ENCODE measurements around the gene ZBTB8OS. TPM values are rescaled to one million over a fixed set of nuclear protein-coding genes. Genes with fewer than 3 reads are reported as not detected.

The ZBTB8OS gene
- total RNA-seq, 1 experiment from 2014 or later = 52.5 TPM

DNA sequence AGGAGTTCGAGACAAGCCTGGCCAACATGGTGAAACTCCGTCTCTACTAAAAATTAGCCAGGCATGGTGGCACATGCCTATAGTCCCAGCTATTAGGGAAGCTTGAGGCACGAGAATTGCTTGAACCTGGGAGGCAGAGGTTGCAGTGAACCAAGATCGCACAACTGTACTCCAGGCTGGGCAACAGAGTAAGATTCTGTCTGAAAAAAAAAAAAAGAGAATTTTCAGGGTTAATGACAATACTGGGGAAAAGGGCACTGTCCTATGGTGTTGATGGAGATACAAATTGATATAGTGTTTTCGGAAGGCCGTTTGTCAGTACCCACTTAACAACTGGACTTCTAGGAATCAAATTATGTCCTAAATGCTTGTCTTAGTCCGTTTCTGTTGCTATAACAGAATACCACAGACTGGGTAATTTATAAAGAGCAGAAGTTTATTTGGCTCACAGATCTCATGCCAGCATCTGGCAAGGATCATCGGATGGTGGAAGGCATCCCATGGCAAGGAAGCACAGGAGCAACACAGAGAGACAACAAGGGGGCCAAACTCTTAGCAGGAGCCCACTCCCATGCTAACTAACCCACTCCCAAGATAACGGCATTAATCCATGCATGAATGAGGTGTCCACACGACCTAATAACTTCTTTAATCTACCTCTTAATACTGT is 69.9 kb downstream of the ZBTB8OS start:
- H3K27ac Mint-ChIP-seq (ENCODE audit: unreplicated experiment) = no peak overlapping the region
- CTCF ChIA-PET = no interaction called here
- no TSS peak for BruUV-seq (replicated peaks)

More for the DNA sequence above, 69.9 kb downstream of the ZBTB8OS start:
- Histone ChIP-seq H3K4me1 (no peaks in the 10 kb centered on the region), H3K9me3 (no peaks in the 10 kb centered on the region), H3K4me3 (ENCODE audit: low read depth, low read length) (no peak overlapping the region), H3K27me3 (replicated peaks; ENCODE audit: control insufficient read depth, insufficient read depth, low read length) (no peaks in the 10 kb centered on the region), H3K36me3 (ENCODE audit: control insufficient read depth, insufficient read depth, low read length) (no peaks in the 10 kb centered on the region)
- Mint-ChIP-seq H3K9me3 (ENCODE audit: unreplicated experiment) (no peaks in the 10 kb centered on the region), H3K4me1 (ENCODE audit: low read depth, unreplicated experiment) (no peaks in the 10 kb centered on the region), H3K4me3 (ENCODE audit: unreplicated experiment) (no peak overlapping the region), H3K27me3 (ENCODE audit: insufficient read depth, unreplicated experiment) (no peaks in the 10 kb centered on the region), H3K36me3 (ENCODE audit: insufficient read depth, unreplicated experiment) (no peaks in the 10 kb centered on the region)
- TF ChIP-seq CTCF (IDR thresholded peaks at IDR 0.05; ENCODE audit: insufficient read depth in 1 of 2, low read depth in 1 of 2, low read length in 1 of 2, severe bottlenecking in 1 of 2, unreplicated experiment in 1 of 2) = no peak
- POLR2A ChIA-PET = no interaction called here
- intact Hi-C loops (cut with micrococcal nuclease; ENCODE audit: unreplicated experiment) = no loop called here
- no peak for DNase-seq

Other genes with a start within 250 kb of the ZBTB8OS start
- not detected in 2 replicates for gene ZBTB8B, start 185.5 kb downstream of the ZBTB8OS start, total RNA-seq (2022)
- gene ZBTB8A, start 111.1 kb downstream of the ZBTB8OS start, total RNA-seq (2022) = 3.2 and 3.7 TPM in 2 replicates
- 175 and 179 TPM in 2 replicates for gene RBBP4, start 658 bp upstream of the ZBTB8OS start, total RNA-seq (2022)
- 0.20 TPM in 1 of 2 replicates, not detected in the other for gene SYNC, start 52.2 kb upstream of the ZBTB8OS start, total RNA-seq (2022)
- gene YARS1, start 166.8 kb upstream of the ZBTB8OS start, total RNA-seq (2022) = 177 and 184 TPM in 2 replicates
- 23.8 and 32.8 TPM in 2 replicates for gene S100PBP, start 167.1 kb upstream of the ZBTB8OS start, total RNA-seq (2022)
- 0.67 and 1.1 TPM in 2 replicates for gene FNDC5, start 220.4 kb upstream of the ZBTB8OS start, total RNA-seq (2022)
- gene HPCA, start 235.9 kb upstream of the ZBTB8OS start, total RNA-seq (2022) = 0.53 TPM in 1 of 2 replicates, not detected in the other

Measured in Caco-2 (cell line).